ENCODE results near the gene CYP4F3. TPM values are rescaled to one million over a fixed set of nuclear protein-coding genes. Genes with fewer than 3 reads are reported as not detected.
"Not testable (repeated sequence)": the region's sequence is repeated elsewhere in the genome, so short reads cannot be mapped to it uniquely, and the experiment has no call there.

Gene CYP4F3
- total RNA-seq, 2 experiments from 2014 or later: 0.07 to 0.19 TPM

- Mint-ChIP-seq H3K36me3 (ENCODE audit: low read depth) (no peaks in the 10 kb centered on the region), H3K27ac (no peak overlapping the region), H3K27me3 (peaks cover 20% of the 10 kb centered on the region), H3K4me1 (no peaks in the 10 kb centered on the region), H3K9me3 (ENCODE audit: low read depth) (no peaks in the 10 kb centered on the region), H3K4me3 (no peak overlapping the region)
- DNase-seq (no peak), ATAC-seq (no peak)
- CTCF ChIA-PET: interaction anchor here (1.2 kb wide), 1 partner anchor 17 kb away, joined by 4 read pairs; no protein-coding TSS in a partner anchor
- intact Hi-C loops (cut with DNase I, micrococcal nuclease): no loop called here
- POLR2A ChIA-PET: no interaction called here
Measured at GRCh38 chr19:15649526-15649925, 8.8 kb downstream of the CYP4F3 start.

GRCh38 chr19:15650123-15650522 is 9.4 kb downstream of the CYP4F3 start:
- H3K27me3 Mint-ChIP-seq: peaks cover 25% of the 10 kb centered on the region
- H3K9me3 Mint-ChIP-seq (ENCODE audit: low read depth); H3K27ac Mint-ChIP-seq; H3K4me3 Mint-ChIP-seq; DNase-seq; intact Hi-C loops (cut with DNase I, micrococcal nuclease); H3K36me3 Mint-ChIP-seq (ENCODE audit: low read depth); H3K4me1 Mint-ChIP-seq; ATAC-seq; POLR2A ChIA-PET: not testable (repeated sequence)
- CTCF ChIA-PET: interaction anchor here (1.2 kb wide), 1 partner anchor 17 kb away, joined by 4 read pairs; no protein-coding TSS in a partner anchor

- Mint-ChIP-seq H3K27ac (no peak overlapping the region), H3K4me1 (no peaks in the 10 kb centered on the region), H3K36me3 (ENCODE audit: low read depth) (no peaks in the 10 kb centered on the region), H3K4me3 (no peak overlapping the region), H3K9me3 (ENCODE audit: low read depth) (no peaks in the 10 kb centered on the region), H3K27me3 (peaks cover 31% of the 10 kb centered on the region)
- intact Hi-C loops (cut with DNase I, micrococcal nuclease): no loop called here
- ChIA-PET CTCF (interaction anchor here (0.7 kb wide), 1 partner anchor 21 kb away, joined by 4 read pairs; no protein-coding TSS in a partner anchor), POLR2A (no interaction called here)
- ATAC-seq: no peak
- DNase-seq: no peak
Measured at GRCh38 chr19:15651791-15652190, 11.1 kb downstream of the CYP4F3 start.

- DNase-seq: no peak
- intact Hi-C loops (cut with DNase I, micrococcal nuclease): no loop called here
- no peak for ATAC-seq
- Mint-ChIP-seq H3K9me3 (ENCODE audit: low read depth) (no peaks in the 10 kb centered on the region), H3K4me1 (no peaks in the 10 kb centered on the region), H3K4me3 (no peak overlapping the region), H3K27me3 (peaks cover 33% of the 10 kb centered on the region), H3K27ac (no peak overlapping the region), H3K36me3 (ENCODE audit: low read depth) (no peaks in the 10 kb centered on the region)
- ChIA-PET CTCF (no interaction called here), POLR2A (no interaction called here)
Measured at GRCh38 chr19:15652559-15653278, 12.0 kb downstream of the CYP4F3 start.

GRCh38 chr19:15656467-15656866 is 15.8 kb downstream of the CYP4F3 start:
- intact Hi-C loops (cut with DNase I, micrococcal nuclease): no loop called here
- DNase-seq (no peak), ATAC-seq (no peak)
- Mint-ChIP-seq H3K27ac (no peak overlapping the region), H3K4me3 (no peak overlapping the region), H3K36me3 (ENCODE audit: low read depth) (no peaks in the 10 kb centered on the region), H3K9me3 (ENCODE audit: low read depth) (no peaks in the 10 kb centered on the region), H3K4me1 (no peaks in the 10 kb centered on the region), H3K27me3 (peaks cover 38% of the 10 kb centered on the region)
- ChIA-PET CTCF (interaction anchor here (0.6 kb wide), 1 partner anchor 51 kb away, joined by 4 read pairs; no protein-coding TSS in a partner anchor), POLR2A (no interaction called here)

- no peak for DNase-seq
- peaks cover 22% of the 10 kb centered on the region for H3K27me3 Mint-ChIP-seq
- ChIA-PET POLR2A (no interaction called here), CTCF (no interaction called here)
- no peak for ATAC-seq
- H3K36me3 Mint-ChIP-seq (ENCODE audit: low read depth): no peaks in the 10 kb centered on the region
- H3K9me3 Mint-ChIP-seq (ENCODE audit: low read depth): no peaks in the 10 kb centered on the region
- no peak overlapping the region for H3K27ac Mint-ChIP-seq
- no peaks in the 10 kb centered on the region for H3K4me1 Mint-ChIP-seq
- intact Hi-C loops (cut with DNase I, micrococcal nuclease): no loop called here
- no peak overlapping the region for H3K4me3 Mint-ChIP-seq
Measured at GRCh38 chr19:15663247-15663646, 22.6 kb downstream of the CYP4F3 start.

- ATAC-seq: no peak
- POLR2A ChIA-PET: interaction anchor here (0.7 kb wide), 1 partner anchor 315 kb away, joined by 3 read pairs; no protein-coding TSS in a partner anchor
- CTCF ChIA-PET: no interaction called here
Measured at GRCh38 chr19:15666186-15666585, 25.5 kb downstream of the CYP4F3 start.

GRCh38 chr19:15666883-15667282 is 26.2 kb downstream of the CYP4F3 start:
- ATAC-seq (no peak), DNase-seq (no peak)
- ChIA-PET POLR2A (interaction anchor here (0.7 kb wide), 1 partner anchor 316 kb away, joined by 3 read pairs; no protein-coding TSS in a partner anchor), CTCF (interaction anchor here (0.7 to 1.1 kb wide), 2 partner anchors 196 to 374 kb away, joined by 3 to 4 read pairs; no protein-coding TSS in a partner anchor)
- intact Hi-C loops (cut with DNase I, micrococcal nuclease): no loop called here
- Mint-ChIP-seq H3K9me3 (ENCODE audit: low read depth) (no peaks in the 10 kb centered on the region), H3K4me3 (no peak overlapping the region), H3K36me3 (ENCODE audit: low read depth) (no peaks in the 10 kb centered on the region), H3K27me3 (peaks cover 20% of the 10 kb centered on the region), H3K4me1 (no peaks in the 10 kb centered on the region), H3K27ac (no peak overlapping the region)

More at GRCh38 chr19:15666186-15666585, 25.5 kb downstream of the CYP4F3 start:
- Mint-ChIP-seq H3K27me3 (peaks cover 22% of the 10 kb centered on the region), H3K4me3 (no peak overlapping the region), H3K4me1 (no peaks in the 10 kb centered on the region), H3K27ac (no peak overlapping the region), H3K9me3 (ENCODE audit: low read depth) (no peaks in the 10 kb centered on the region), H3K36me3 (ENCODE audit: low read depth) (no peaks in the 10 kb centered on the region)
- intact Hi-C loops (cut with DNase I, micrococcal nuclease): no loop called here
- DNase-seq: no peak

- intact Hi-C loops (cut with DNase I, micrococcal nuclease): no loop called here
- Mint-ChIP-seq H3K4me3 (no peak overlapping the region), H3K9me3 (ENCODE audit: low read depth) (peaks cover 2% of the 10 kb centered on the region), H3K27ac (no peak overlapping the region), H3K36me3 (ENCODE audit: low read depth) (no peaks in the 10 kb centered on the region), H3K27me3 (peaks cover 13% of the 10 kb centered on the region), H3K4me1 (peaks cover 19% of the 10 kb centered on the region)
- CTCF ChIA-PET: no interaction called here
- ATAC-seq (no peak), DNase-seq (no peak)
- POLR2A ChIA-PET: no interaction called here
Measured at GRCh38 chr19:15669440-15669839, 28.7 kb downstream of the CYP4F3 start.

GRCh38 chr19:15669891-15670290 is 29.2 kb downstream of the CYP4F3 start:
- peaks cover 11% of the 10 kb centered on the region for H3K27me3 Mint-ChIP-seq
- CTCF ChIA-PET: no interaction called here
- intact Hi-C loops (cut with DNase I, micrococcal nuclease): no loop called here

GRCh38 chr19:15671237-15671821 is 30.6 kb downstream of the CYP4F3 start:
- Mint-ChIP-seq H3K27ac (no peak overlapping the region), H3K36me3 (ENCODE audit: low read depth) (no peaks in the 10 kb centered on the region), H3K4me1 (peaks cover 24% of the 10 kb centered on the region), H3K4me3 (no peak overlapping the region), H3K27me3 (peaks cover 3% of the 10 kb centered on the region), H3K9me3 (ENCODE audit: low read depth) (peaks cover 3% of the 10 kb centered on the region)
- ChIA-PET POLR2A (no interaction called here), CTCF (no interaction called here)
- ATAC-seq (no peak), DNase-seq (no peak)
- intact Hi-C loops (cut with DNase I, micrococcal nuclease): no loop called here

More at GRCh38 chr19:15669891-15670290, 29.2 kb downstream of the CYP4F3 start:
- no peak overlapping the region for H3K4me3 Mint-ChIP-seq
- peaks cover 3% of the 10 kb centered on the region for H3K9me3 Mint-ChIP-seq (ENCODE audit: low read depth)
- DNase-seq (no peak), ATAC-seq (no peak)
- no peak overlapping the region for H3K27ac Mint-ChIP-seq
- no peaks in the 10 kb centered on the region for H3K36me3 Mint-ChIP-seq (ENCODE audit: low read depth)
- POLR2A ChIA-PET: no interaction called here
- peaks cover 24% of the 10 kb centered on the region for H3K4me1 Mint-ChIP-seq
